ENCODE results near the gene HS6ST2. TPM values are rescaled to one million over a fixed set of nuclear protein-coding genes. Genes with fewer than 3 reads are reported as not detected.

HS6ST2 gene
- polyA plus RNA-seq, 1 of the 3 experiments (the other 2 are of a cell fraction) = 0.05 TPM

- Histone ChIP-seq H3K9me3 (no peaks in the 10 kb centered on the region), H3K36me3 (replicated peaks in 1 of 2; ENCODE audit: control insufficient read depth in 1 of 2, insufficient read depth in 2 of 2, low read length in 1 of 2) (no peaks in the 10 kb centered on the region), H3K4me2 (no peak overlapping the region), H3K79me2 (ENCODE audit: insufficient read depth) (no peaks in the 10 kb centered on the region), H3K4me3 (ENCODE audit: low read depth in 2 of 2, low read length in 1 of 2) (no peak overlapping the region), H3K27me3 (ENCODE audit: insufficient read depth) (peaks cover 9% of the 10 kb centered on the region; the same call in 1 of the 2 replicates), H4K20me1 (ENCODE audit: insufficient read depth) (no peaks in the 10 kb centered on the region), H3K9me2 (no peaks in the 10 kb centered on the region), H3F3A (replicated peaks; ENCODE audit: insufficient read depth) (no peaks in the 10 kb centered on the region), H3K4me1 (ENCODE audit: control insufficient read depth in 1 of 2, insufficient read depth in 2 of 2, low read depth in 1 of 2, low read length in 1 of 2) (no peaks in the 10 kb centered on the region; a peak in 1 of 4 replicates), H3K9ac (no peak overlapping the region), H3K27ac (ENCODE audit: low read depth in 2 of 2, low read length in 1 of 2) (no peak overlapping the region), H2AFZ (ENCODE audit: low read depth) (no peak overlapping the region)
- DNase-seq = no peak
- TF ChIP-seq GATA2 (CRISPR knock-in tag; IDR thresholded peaks at IDR 0.05) (no peak), MAX (IDR thresholded peaks at IDR 0.05; ENCODE audit: low read depth) (no peak), SIN3A (IDR thresholded peaks at IDR 0.05; ENCODE audit: borderline replicate concordance, low read depth, low read length) (no peak), GABPA (IDR thresholded peaks at IDR 0.05; ENCODE audit: low read depth) (no peak), JUND (IDR thresholded peaks at IDR 0.05) (no peak), NRF1 (IDR thresholded peaks at IDR 0.05; ENCODE audit: low read depth, low read length) (no peak), RCOR1 (IDR thresholded peaks at IDR 0.05; ENCODE audit: low read length) (no peak), IRF3 (IDR thresholded peaks at IDR 0.05; ENCODE audit: low read depth, low read length) (no peak), CTCF (IDR thresholded peaks at IDR 0.05) (no peak), FOXJ3 (CRISPR knock-in tag; IDR thresholded peaks at IDR 0.05) (no peak), EZH2phosphoT487 (IDR thresholded peaks at IDR 0.05; ENCODE audit: borderline replicate concordance, low read depth) (no peak), POLR2AphosphoS5 (IDR thresholded peaks at IDR 0.05; ENCODE audit: low read depth, low read length) (no peak), RFX5 (IDR thresholded peaks at IDR 0.05; ENCODE audit: low read length) (no peak), RAD21 (IDR thresholded peaks at IDR 0.05; ENCODE audit: low read length) (no peak), NFIC (IDR thresholded peaks at IDR 0.05; ENCODE audit: borderline replicate concordance) (no peak), SMC3 (IDR thresholded peaks at IDR 0.05; ENCODE audit: low read depth, low read length) (no peak)
- 36% methylated on average over 6 of the region's 6 CpGs for WGBS (ENCODE audit: low lambda C conversion rate)
- ChIA-PET POLR2A (no interaction called here), CTCF (no interaction called here)
Measured at GRCh38 chrX:132692066-132692465, 266.4 kb downstream of the HS6ST2 start.

Measured in SK-N-SH (cell line).